Activated CD8-positive, alpha-beta memory T cell treated with anti-CD3 and anti-CD28 coated beads for 36 hours (primary cell): ENCODE results near the gene PPP2R5C. TPM values are rescaled to one million over a fixed set of nuclear protein-coding genes. Genes with fewer than 3 reads are reported as not detected.

ENCODE experiments used
- CTCF ChIA-PET: fragments of 350-600 bp; sonication (Branson Sonifier 250); formaldehyde crosslinking; loops from one replicate; lab custom pipeline; 2021; ENCODE audit warnings: antibody characterized with exemption; lab: Charles Lee
- POLR2A ChIA-PET: fragments of 350-600 bp; sonication (Branson Sonifier 250); formaldehyde crosslinking; loops from one replicate; lab custom pipeline; 2021; ENCODE audit warnings: antibody characterized with exemption; lab: Charles Lee
- total RNA-seq, 2 experiments: library from RNA; stranded (reverse); gene quantifications; one replicate each; pipeline ENCODE4 v1.2.3, GENCODE V29; 2021

PPP2R5C gene
- total RNA-seq, 2 experiments from 2014 or later, result 222 to 242 TPM

- CTCF ChIA-PET, result interaction anchor here (0.8 kb wide), 1 partner anchor 50 kb away, joined by 3 read pairs; no protein-coding TSS in a partner anchor
- POLR2A ChIA-PET, result interaction anchor here (0.6 to 1.0 kb wide), 2 partner anchors 36 to 101 kb away, joined by 3 to 5 read pairs; no protein-coding TSS in a partner anchor
Measured at GRCh38 chr14:101893759-101894158, 132.2 kb downstream of the PPP2R5C start.

- ChIA-PET POLR2A (interaction anchor here (0.6 to 1.0 kb wide), 2 partner anchors 36 to 101 kb away, joined by 3 to 5 read pairs; no protein-coding TSS in a partner anchor), CTCF (no interaction called here)
Measured at GRCh38 chr14:101894365-101895081, 133.0 kb downstream of the PPP2R5C start.

DNA sequence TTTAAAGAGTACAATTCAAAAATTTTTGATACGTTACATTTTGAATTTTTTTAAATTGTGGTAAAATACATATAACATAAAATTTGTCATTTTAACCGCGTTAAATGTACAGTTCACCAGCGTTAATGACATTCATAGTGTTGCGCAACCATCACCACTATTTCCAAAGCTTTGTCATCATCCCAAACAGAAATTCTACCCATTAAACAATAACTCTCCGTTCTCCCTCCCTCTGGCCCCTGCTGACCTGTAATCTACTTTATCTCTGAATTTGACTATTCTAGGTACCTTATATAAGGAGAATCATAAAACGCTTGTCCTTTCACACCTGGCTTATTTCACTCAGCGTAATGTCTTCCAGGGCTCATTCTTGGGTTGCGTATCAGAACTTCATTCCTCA is 133.7 kb downstream of the PPP2R5C start:
- POLR2A ChIA-PET, result no interaction called here
- CTCF ChIA-PET, result no interaction called here

GRCh38 chr14:101897326-101897725 is 135.8 kb downstream of the PPP2R5C start:
- POLR2A ChIA-PET, result no interaction called here
- CTCF ChIA-PET, result no interaction called here

GRCh38 chr14:101898416-101898815 is 136.9 kb downstream of the PPP2R5C start:
- POLR2A ChIA-PET, result no interaction called here
- CTCF ChIA-PET, result no interaction called here

DNA sequence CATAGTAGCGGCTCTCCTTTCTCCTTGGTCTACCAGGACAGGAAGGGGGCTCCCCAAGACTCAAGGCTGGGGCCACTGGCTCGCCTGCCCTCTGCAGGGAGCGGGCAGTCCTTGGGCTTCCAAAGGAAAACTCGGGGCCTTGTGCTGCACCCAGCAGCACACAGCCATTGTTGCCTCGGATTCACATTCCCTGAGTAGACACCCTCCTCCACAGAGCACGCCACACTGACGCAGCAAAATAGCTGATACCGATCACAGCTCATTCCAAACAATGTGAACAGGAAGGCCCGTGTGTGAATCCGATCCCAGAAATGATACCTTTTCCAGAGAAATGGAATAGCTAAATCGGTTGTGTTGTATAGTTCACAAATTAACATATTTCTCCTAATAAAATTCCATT is 137.8 kb downstream of the PPP2R5C start:
- ChIA-PET CTCF (no interaction called here), POLR2A (no interaction called here)

- ChIA-PET CTCF (interaction anchor here (0.7 kb wide), 1 partner anchor 11 kb away, joined by 3 read pairs; no protein-coding TSS in a partner anchor), POLR2A (no interaction called here)
Measured at GRCh38 chr14:101900253-101900652, 138.7 kb downstream of the PPP2R5C start.

DNA sequence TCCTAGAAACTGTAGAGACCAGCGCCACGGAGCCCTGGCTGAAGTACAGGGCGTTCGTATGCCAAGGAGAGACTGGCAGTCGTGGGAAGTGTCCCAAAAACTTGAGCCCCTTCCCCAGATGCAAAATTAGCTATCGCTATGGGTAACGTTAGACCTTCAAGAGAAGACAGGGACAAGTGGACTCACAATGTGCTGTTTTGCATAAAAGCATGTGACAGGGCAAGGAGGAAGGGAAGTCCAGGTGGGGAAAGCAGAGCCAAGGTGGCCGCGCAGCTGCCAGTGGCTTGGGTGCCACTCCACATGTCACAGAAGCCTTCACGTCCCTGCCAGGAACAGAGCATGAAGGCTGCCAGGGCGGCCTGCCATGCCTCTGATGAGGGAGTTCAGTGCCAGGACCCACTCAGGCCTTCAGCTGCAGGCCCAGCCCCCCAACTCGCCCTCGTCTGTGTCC is 141.6 kb downstream of the PPP2R5C start:
- ChIA-PET CTCF (no interaction called here), POLR2A (no interaction called here)

DNA sequence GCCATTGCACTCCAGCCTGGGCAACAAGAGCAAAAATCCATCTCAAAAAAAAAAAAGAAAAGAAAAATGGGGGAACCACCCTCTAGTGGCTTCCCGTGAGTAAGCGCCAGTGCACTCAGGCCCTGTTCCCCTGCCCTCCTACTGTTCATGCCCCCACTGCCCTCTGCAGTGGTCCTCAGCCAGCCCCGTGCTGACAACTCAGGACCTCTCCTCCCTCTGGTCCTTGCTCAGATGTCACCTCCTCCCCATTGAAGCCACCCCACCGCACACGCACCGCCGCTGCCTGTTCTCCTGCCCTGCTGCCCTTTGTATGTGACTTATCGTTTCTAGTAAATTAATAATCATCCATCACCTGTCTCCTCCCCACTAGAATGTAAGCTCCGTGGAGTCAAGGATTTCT is 144.1 kb downstream of the PPP2R5C start:
- POLR2A ChIA-PET, result no interaction called here
- CTCF ChIA-PET, result no interaction called here

DNA sequence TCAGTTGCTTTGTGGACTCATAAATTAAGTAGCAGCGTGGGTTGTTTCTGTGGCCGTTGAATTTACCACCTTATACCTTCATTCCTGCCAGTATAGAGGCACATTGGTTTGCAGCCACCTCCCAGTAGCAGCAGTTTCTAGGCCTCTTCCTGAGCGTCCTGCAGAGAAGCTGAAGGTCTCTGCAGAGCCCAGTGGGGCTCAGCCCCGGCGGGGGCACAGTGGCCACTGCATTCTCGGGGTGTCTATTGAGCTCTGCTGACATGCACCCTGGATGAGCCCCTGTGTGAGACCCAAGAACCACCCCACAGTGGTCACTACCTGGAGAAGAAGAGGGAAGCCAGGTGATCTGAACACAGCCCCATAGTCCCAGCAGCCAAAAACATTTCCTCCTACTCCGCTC is 145.1 kb downstream of the PPP2R5C start:
- CTCF ChIA-PET, result interaction anchor here (0.5 kb wide), 1 partner anchor 16 kb away, joined by 3 read pairs; no protein-coding TSS in a partner anchor
- POLR2A ChIA-PET, result no interaction called here

DNA sequence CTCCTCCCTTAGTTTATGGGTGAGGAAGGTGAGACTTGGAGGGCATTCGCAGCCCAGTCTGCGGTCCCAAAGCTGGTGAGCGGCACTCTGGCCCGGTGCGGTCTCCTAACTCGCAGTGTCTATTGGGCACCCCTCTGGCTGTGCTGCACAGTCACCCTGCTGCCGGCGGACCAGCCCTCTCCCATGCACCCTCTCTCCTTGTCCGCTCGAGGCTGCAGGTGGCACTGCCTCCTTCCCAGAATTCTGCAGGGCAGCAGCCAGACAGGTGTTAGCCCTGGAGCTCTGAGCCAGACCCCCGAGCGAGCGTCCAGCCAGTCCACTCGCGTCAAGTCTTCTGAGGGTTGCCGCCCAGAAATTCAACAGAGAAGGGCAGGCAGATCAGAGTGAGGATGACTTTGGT is 146.1 kb downstream of the PPP2R5C start:
- POLR2A ChIA-PET, result no interaction called here
- CTCF ChIA-PET, result interaction anchor here (1.6 kb wide), 1 partner anchor 26 kb away, joined by 4 read pairs; no protein-coding TSS in a partner anchor

GRCh38 chr14:101908795-101909194 is 147.3 kb downstream of the PPP2R5C start:
- POLR2A ChIA-PET, result no interaction called here
- CTCF ChIA-PET, result interaction anchor here (0.8 to 1.6 kb wide), 2 partner anchors 13 to 25 kb away, joined by 4 read pairs; no protein-coding TSS in a partner anchor

GRCh38 chr14:101909371-101910096 is 148.0 kb downstream of the PPP2R5C start:
- POLR2A ChIA-PET, result no interaction called here
- CTCF ChIA-PET, result no interaction called here

- CTCF ChIA-PET, result interaction anchor here (0.6 kb wide), 1 partner anchor 465 kb away, joined by 3 read pairs; no protein-coding TSS in a partner anchor
- POLR2A ChIA-PET, result no interaction called here
Measured at GRCh38 chr14:101912841-101913240, 151.3 kb downstream of the PPP2R5C start.

GRCh38 chr14:101914083-101914482 is 152.6 kb downstream of the PPP2R5C start:
- POLR2A ChIA-PET, result no interaction called here
- CTCF ChIA-PET, result no interaction called here

- ChIA-PET POLR2A (no interaction called here), CTCF (no interaction called here)
Measured at GRCh38 chr14:101915871-101916815, 154.6 kb downstream of the PPP2R5C start.

GRCh38 chr14:101916816-101917412 is 155.4 kb downstream of the PPP2R5C start:
- ChIA-PET POLR2A (no interaction called here), CTCF (no interaction called here)

GRCh38 chr14:101917413-101918017 is 156.0 kb downstream of the PPP2R5C start:
- ChIA-PET POLR2A (no interaction called here), CTCF (no interaction called here)
